ENCODE data around the gene OTOP3.

OTOP3 gene

GRCh38 chr17:74918906-74919305, 16.8 kb upstream of the OTOP3 start:
- in situ Hi-C loops (cut with HindIII; ENCODE audit: low sequenced_read_pairs) = no loop called here
- TF ChIP-seq CTCF (IDR thresholded peaks at IDR 0.05; ENCODE audit: low read depth, low read length) = no peak
- no peak for DNase-seq (ENCODE audit: low read depth, low spot score)
- H3K4me3 ChIP-seq (ENCODE audit: low read depth, low read length) = no peak overlapping the region

DNA sequence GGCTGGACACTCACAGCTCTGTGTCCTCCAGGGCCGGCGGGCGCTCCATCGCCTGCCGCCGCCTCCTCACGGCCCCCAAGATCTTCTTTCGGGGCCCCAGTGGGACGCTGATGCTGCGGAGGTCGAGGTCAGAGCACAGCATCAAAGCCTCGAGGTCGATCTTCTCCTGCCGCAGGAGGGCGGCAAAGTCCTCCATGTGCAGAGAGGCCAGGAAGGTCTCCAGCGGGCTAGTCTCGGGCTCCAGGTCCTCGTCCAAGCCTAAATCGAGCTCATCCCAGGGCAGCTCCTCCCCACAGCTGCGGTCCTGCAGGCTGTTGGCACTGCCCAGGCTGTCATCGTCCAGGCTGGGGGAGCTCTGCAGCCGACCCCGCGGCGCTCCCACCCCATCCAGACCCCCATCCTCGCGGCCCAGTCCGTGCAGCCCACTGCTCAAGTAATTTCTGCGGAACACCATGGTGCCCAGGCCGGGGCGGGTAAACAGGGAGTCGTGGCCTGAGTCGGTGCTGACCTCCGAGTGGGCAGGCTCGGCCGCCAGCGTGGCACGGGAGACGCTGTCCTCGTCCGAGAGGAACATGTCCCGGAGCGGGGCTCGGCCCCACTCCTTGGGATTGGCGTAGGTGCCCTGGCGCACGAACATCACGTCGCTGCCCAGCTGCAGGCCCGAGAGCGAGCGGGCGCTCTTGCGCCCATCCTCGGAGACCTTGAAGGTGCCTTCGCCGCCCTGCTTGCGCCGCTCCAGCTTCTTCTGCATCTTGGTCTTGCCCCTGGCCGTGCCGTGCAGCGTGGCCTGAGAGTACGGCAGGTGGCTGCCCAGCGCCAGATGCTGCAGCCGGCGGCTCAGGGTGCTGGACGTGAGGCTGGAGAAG, 16.0 kb upstream of the OTOP3 start:
- TF ChIP-seq CTCF (IDR thresholded peaks at IDR 0.05; ENCODE audit: low read depth, low read length) = peak; percentile 13
- H3K4me3 ChIP-seq (ENCODE audit: low read depth, low read length) = no peak overlapping the region
- in situ Hi-C loops (cut with HindIII; ENCODE audit: low sequenced_read_pairs) = no loop called here
- no peak for DNase-seq (ENCODE audit: low read depth, low spot score)

DNA sequence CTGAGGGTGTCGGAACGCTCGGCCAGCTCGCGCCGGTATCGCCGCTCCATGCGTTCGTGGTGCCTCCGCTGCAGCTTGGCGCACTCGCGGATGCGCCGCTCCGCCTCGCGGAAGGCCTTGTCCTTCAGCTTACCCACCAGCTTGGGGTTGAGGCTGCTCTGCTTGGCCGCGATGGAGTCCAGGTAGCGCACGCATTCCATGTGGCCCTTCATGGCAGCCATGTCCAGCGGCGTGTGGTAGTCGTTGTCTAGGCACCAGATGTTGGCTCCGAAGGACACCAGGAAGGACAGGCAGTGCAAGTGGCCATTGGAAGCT, 15.4 kb upstream of the OTOP3 start:
- H3K4me3 ChIP-seq (ENCODE audit: low read depth, low read length) = no peak overlapping the region
- no peak for TF ChIP-seq CTCF (IDR thresholded peaks at IDR 0.05; ENCODE audit: low read depth, low read length)
- DNase-seq (ENCODE audit: low read depth, low spot score) = no peak
- in situ Hi-C loops (cut with HindIII; ENCODE audit: low sequenced_read_pairs) = no loop called here

GRCh38 chr17:74920642-74921025, 15.1 kb upstream of the OTOP3 start:
- in situ Hi-C loops (cut with HindIII; ENCODE audit: low sequenced_read_pairs) = no loop called here
- no peak overlapping the region for H3K4me3 ChIP-seq (ENCODE audit: low read depth, low read length)
- no peak for TF ChIP-seq CTCF (IDR thresholded peaks at IDR 0.05; ENCODE audit: low read depth, low read length)
- DNase-seq (ENCODE audit: low read depth, low spot score) = no peak

DNA sequence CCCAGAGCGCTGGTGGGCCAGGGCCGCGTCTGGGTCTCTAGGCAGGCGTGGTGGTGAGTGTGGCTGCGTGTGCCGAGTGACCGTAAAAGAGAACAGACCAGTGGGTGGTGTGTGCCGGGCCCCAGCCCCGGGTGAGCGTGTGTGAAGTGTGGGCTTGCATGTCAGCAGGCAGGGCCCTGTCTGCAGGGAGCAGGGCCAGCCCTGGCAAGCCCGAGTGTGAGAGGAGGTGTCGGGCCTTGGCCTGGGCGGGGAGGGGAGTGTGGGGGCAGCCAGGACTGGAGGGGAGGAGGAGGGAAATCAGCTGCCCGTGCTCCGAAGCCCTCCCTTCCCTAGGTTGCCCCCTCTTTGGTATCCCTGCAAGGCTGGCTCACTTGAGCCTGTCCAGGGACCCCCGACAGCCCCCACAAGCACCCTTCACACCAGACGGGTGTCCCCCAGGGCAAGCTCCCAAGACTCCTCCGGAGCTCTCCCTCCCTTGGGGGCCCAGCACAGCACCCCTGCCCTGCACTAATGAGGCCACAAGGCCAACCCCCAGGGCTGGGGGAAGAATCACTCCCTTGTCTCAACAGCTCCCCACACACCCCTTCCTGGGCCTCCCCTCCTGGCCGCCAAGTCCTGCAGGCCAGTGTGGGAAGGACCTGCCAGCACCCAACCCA, 14.5 kb upstream of the OTOP3 start:
- DNase-seq (ENCODE audit: low read depth, low spot score) = no peak
- no peak overlapping the region for H3K4me3 ChIP-seq (ENCODE audit: low read depth, low read length)
- in situ Hi-C loops (cut with HindIII; ENCODE audit: low sequenced_read_pairs) = no loop called here
- no peak for TF ChIP-seq CTCF (IDR thresholded peaks at IDR 0.05; ENCODE audit: low read depth, low read length)

DNA sequence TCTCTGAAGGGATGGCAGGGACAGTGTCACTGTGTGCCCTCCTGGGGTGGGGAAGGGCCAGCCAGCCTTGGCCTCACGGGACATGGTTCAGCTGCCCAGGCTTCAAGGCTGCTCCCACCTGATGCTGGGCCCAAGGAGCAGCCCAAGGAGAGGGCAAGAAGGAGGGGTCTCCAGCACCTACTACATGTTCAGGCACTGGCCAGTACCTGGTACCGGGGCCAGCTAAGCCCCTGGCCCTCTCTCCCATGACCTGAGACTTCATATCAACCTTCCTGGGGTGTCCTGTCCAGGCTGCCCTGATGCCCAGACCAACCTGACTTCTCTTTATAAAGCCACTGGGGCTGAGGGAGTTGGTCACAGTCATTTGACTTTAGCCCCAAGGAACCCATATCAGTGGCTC, 13.9 kb upstream of the OTOP3 start:
- no peak for TF ChIP-seq CTCF (IDR thresholded peaks at IDR 0.05; ENCODE audit: low read depth, low read length)
- DNase-seq (ENCODE audit: low read depth, low spot score) = no peak
- in situ Hi-C loops (cut with HindIII; ENCODE audit: low sequenced_read_pairs) = no loop called here
- no peak overlapping the region for H3K4me3 ChIP-seq (ENCODE audit: low read depth, low read length)
